Astrocyte of the cerebellum (primary cell): ENCODE data around the gene CPXM2.

Experiments
- DNase-seq: peaks from one replicate; pipeline ENCODE4 v3.0.0-alpha.2; 2011; ENCODE audit warnings: low read depth
- H3K4me3 ChIP-seq: 2 replicates; pipeline ENCODE4 v1.5.1; 2011; ENCODE audit warnings: mild to moderate bottlenecking, low read depth, low read length, moderate library complexity
- in situ Hi-C: cut with HindIII; loops from 2 replicates; pipeline ENCODE4 v1.10.0; 2017; ENCODE audit warnings: low sequenced_read_pairs
- TF ChIP-seq, protein P1 (sequence below): IDR thresholded peaks from 2 replicates; pipeline ENCODE4 v1.5.1; 2012; ENCODE audit warnings: low read length, low read depth, moderate library complexity, mild to moderate bottlenecking; ENCODE audit errors: missing control alignments

CPXM2 gene

DNA sequence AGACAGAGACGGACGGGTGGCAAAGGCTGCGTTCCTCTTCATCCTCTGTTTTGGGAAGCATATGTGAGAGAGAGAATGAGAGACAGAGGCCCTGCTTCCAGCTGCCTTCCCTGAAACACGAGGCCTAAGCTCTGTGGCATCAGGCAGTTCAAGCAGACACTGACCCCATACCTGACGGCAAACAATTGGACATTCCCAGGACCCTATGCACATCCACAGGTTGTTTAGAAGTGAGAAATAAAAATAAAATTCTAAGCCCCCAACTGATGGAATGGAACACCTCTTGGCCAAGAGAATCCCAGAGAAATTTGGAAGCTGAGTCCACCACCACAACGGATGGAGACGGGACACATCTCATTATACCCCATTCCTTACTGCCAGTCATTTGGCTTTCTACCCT, 105.3 kb downstream of the CPXM2 start:
- H3K4me3 ChIP-seq = no peak overlapping the region
- DNase-seq = no peak
- TF ChIP-seq, protein P1, sequence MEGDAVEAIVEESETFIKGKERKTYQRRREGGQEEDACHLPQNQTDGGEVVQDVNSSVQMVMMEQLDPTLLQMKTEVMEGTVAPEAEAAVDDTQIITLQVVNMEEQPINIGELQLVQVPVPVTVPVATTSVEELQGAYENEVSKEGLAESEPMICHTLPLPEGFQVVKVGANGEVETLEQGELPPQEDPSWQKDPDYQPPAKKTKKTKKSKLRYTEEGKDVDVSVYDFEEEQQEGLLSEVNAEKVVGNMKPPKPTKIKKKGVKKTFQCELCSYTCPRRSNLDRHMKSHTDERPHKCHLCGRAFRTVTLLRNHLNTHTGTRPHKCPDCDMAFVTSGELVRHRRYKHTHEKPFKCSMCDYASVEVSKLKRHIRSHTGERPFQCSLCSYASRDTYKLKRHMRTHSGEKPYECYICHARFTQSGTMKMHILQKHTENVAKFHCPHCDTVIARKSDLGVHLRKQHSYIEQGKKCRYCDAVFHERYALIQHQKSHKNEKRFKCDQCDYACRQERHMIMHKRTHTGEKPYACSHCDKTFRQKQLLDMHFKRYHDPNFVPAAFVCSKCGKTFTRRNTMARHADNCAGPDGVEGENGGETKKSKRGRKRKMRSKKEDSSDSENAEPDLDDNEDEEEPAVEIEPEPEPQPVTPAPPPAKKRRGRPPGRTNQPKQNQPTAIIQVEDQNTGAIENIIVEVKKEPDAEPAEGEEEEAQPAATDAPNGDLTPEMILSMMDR = no peak
- in situ Hi-C loops = no loop called here

DNA sequence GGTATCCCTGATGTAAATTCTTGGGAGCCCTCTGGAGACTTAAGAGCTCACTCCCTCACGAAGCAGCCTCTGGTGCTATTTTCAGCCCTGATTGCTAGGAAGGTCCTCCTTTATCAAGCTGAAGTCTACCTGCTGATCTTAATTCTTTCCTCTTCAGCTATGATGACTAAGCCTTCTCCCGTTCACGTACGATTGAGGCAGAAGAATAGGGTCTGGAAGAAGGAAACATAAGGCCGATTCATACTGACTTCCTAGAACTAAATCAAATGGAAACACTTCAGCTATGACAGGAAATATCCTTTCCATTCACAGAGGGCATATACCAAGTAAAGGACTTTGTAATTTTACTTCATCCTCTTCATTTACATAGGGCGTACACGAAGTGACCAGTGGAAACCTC, 107.0 kb downstream of the CPXM2 start:
- TF ChIP-seq, protein P1 = no peak
- H3K4me3 ChIP-seq = no peak overlapping the region
- in situ Hi-C loops = no loop called here
- DNase-seq = no peak

DNA sequence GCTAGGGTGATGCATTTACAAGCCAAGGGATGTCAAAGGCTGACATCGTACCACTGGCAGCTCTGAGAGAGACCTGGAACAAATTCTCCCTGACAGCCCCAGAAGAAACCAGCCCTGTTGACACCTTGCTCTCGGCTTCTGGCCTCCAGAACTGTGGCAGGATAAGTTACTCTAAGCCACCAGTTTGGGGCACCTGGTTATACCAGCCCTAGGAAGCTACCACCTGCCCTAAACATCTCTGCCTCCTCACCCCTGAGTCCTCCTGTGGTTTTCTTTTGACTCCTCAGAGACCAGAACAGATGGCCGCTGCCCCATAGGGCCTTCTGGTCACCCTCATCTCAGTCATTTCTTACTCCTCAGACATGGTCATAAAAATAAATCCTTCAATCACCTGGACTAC, 107.4 kb downstream of the CPXM2 start:
- H3K4me3 ChIP-seq = no peak overlapping the region
- TF ChIP-seq, protein P1 = no peak
- DNase-seq = no peak
- in situ Hi-C loops = no loop called here

DNA sequence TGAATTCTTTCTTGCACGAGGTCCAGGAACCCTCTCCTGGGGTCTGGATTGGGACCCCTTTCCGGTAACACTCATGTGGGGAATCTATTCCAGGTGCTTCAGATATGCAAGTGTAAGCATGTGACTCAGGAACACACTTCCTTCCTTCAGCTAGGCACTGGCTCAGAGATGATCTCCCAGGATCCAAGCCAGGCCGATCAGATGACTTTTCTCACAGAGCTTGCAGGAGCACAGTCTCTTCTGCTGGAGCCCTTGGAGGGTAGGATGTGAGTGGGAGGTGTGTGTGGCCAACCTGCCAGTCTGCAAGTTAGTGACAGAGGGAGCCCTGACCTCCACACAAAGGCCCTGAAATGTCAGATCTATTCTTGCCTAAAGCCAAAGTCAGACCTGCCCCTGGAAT, 108.3 kb downstream of the CPXM2 start:
- in situ Hi-C loops = no loop called here
- DNase-seq = no peak
- TF ChIP-seq, protein P1 = no peak
- no peak overlapping the region for H3K4me3 ChIP-seq

DNA sequence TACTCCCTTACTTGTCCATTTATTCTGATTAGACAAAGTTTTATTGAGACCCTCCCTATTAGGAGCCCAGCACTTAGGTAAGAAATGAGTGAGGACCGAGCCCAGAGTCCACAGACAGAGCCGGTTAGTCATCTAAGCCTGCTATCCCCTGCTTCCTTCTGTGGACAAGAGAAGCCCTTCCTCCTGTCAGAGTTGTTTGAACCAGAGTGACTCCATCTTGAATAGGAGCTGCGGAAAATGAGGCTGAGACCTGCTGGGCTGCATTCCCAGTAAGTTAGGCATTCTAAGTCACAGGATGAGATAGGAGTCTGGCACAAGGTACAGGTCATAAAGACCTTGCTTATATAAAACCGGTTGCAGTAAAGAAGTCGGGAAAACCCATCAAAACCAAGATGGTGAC, 109.1 kb downstream of the CPXM2 start:
- TF ChIP-seq, protein P1 = no peak
- in situ Hi-C loops = no loop called here
- no peak overlapping the region for H3K4me3 ChIP-seq
- no peak for DNase-seq

DNA sequence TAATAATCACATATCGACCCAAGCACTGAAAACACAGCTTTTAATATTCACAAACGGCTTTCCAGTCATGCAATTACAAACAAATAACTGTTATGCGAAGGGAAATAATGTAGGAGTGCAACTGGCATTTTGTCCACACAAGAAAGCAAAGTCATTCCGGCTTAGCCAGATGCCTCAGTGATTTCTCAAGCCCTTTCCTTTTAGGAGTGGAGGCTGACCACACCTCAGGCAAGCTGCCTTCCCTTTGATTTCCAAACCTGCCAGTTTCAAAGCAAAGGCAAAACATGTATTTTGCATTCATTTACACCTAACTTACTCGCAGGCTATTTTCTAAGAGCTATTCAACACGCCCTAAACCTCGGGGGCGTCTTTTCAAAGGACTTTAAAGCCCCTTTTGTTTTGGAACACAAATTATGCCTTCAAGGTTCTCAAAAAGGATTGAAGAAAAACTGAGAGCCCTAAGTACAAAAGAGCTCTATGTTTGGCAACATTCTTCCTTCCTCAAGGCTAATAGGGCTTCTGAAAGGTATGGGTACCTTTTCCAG, 109.6 kb downstream of the CPXM2 start:
- H3K4me3 ChIP-seq = no peak overlapping the region
- in situ Hi-C loops = no loop called here
- TF ChIP-seq, protein P1 = no peak
- no peak for DNase-seq

DNA sequence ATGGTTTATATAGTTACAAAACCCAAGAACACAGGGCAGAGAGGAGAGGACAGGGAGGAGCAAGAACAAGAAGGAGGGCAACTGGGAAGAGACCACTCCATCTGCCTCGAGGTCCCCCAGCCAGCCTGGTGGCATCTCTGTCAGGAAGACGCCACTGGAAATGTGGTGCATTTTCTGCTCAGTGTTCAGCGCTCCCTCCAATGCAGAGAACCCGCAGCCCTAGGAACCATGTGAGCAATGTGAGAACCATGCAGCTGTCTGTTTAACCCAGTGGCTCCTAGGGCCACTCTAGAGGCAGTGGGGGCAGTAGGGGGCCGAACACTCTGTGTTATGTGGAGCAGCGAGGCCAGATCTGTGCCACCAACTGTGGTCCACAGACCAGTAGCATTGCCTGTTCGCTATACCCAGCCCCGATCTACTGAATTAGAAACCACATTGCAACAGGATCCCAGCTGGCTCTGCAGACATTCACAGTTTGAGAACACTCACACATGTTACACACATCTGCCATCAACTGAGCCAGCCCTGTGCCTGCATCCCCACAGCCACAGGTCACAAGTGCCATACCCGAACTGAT, 110.2 kb downstream of the CPXM2 start:
- DNase-seq = no peak
- in situ Hi-C loops = no loop called here
- H3K4me3 ChIP-seq = no peak overlapping the region
- TF ChIP-seq, protein P1 = no peak
